ENCODE results near the gene MVB12B.

The MVB12B gene

DNA sequence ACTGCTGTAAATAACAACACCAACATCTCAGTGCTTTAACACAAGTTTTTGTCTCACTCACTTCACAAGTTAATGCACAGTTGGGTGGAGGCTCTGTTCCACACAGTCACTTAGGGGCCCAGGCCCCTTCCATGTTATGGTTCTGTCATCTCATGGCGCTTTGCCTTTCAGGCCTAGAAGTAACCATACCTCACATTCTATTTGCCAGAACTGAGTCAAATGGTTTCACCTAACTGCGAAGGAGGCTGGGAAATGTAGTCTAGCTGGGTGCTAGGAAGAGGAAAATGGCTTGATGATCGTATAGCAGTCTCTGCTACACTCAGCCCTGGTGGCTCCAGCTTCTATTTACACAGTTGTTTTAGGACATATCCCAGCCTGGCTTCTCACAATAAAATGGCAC, 23.1 kb upstream of the MVB12B start:
- DNase-seq (ENCODE audit: low read depth) = no peak

DNA sequence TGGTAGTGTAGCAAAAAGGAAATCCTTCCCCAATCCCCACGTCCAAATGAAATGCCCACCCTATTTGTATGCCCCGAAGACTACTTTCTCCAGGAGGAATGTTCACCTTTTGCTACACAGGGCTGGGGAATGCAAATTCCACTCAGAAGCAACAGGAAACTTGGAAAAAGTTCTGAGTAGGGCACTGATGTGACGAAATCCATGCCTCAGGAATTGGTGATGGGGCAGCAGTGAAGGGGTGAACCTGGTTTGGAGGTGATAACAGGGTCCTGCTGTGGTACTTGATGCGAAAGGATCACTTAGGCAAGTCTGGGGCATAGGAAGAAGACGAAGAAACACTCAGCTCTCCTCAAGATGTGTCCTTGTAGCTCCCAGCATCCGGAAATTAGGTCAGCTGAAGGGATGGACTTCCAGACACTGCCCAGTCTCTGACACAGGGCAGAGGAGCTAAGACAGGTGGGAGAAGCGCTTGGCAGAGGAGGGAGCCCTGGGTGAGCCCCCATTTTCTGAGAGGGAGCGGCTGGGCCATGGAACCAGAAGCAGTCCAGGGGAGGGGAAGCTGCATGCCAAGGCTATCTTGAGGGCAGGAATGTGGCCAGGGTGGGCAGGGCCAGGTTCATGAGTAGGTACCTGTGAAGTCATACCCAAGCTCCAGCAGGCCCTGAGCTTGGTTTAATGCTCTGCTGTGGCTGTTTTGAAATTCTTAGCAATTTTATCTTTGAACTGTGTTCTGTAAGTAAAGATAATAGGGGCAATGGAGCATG, 22.2 kb upstream of the MVB12B start:
- no peak for DNase-seq (ENCODE audit: low read depth)

DNA sequence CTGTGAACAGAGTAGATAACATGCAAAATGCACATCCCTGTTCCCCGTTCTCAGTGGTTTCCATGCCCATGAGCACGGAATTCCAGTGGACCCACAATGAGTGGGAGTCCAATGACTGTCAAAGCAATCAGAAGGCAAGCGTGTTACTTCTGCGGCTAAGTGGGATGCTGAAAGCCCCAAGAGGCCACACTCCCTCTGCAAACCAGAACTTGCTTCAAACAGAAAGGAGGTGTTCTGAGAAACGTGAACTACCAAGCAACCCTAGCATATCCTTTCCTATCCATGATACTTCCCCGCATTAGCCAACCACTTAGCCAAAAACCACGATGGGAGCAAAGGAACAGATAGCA, 21.7 kb upstream of the MVB12B start:
- no peak for DNase-seq (ENCODE audit: low read depth)

DNA sequence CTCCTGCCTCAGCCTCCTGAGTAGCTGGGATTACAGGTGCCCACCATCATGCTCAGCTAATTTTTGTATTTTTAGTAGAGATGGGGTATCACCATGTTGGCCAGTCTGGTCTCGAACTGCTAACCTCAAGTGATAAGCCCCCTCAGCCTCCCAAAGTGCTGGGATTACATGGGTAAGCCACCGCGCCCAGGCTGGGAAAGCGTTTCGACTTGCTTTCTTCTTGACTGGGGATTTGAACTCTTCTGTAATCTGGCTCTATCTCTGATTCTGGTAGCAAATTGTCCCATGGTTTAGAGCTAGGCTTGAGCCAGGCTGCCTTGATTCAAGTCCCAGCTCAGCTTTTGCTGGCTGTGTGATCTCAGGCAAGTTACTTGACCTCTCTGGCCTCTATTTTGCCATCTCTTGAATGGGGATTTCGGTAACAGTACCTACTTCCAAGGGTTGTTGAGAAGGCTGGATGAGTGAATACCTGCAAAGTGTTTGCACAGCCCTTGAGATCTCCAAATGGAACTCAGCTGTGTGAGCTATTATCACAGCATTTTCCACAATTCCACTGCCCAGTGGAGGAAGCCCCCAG, 20.5 kb upstream of the MVB12B start:
- no peak for DNase-seq (ENCODE audit: low read depth)

DNA sequence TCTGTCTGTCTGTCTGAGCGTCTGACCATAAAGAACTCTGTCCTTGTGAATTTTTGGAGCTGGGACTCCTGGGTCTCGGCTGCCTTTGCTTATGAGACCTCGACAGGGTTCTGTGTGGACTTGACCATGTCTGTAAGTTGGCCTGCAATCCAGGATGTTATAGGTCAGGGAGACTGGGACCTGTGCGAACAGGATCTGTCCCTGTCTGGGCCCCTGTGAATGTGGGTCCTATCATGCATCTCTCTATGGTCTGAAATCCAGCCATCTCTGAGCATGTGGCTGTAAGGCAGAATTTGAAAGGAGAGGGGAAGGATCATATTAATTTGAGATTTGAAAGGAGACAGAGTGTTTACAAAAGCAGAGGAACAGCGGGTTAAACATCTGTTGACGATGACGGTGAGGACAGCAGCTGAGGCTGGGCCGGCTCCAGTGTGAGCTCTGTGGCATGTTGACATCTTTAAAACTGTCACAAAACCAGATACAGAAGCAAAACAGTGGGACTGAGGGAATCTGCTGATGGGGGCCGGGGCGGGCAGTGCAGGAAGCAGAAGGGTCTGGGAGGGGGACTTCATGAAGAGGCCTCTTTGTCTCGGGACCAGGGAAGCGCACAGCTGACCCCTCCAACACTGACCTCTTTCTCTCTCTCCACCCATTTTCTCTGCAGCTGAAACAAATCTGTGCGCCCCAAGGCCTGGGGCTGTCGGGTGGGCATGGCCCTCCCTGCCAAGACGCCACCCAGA, 19.1 kb upstream of the MVB12B start:
- DNase-seq (ENCODE audit: low read depth) = no peak

DNA sequence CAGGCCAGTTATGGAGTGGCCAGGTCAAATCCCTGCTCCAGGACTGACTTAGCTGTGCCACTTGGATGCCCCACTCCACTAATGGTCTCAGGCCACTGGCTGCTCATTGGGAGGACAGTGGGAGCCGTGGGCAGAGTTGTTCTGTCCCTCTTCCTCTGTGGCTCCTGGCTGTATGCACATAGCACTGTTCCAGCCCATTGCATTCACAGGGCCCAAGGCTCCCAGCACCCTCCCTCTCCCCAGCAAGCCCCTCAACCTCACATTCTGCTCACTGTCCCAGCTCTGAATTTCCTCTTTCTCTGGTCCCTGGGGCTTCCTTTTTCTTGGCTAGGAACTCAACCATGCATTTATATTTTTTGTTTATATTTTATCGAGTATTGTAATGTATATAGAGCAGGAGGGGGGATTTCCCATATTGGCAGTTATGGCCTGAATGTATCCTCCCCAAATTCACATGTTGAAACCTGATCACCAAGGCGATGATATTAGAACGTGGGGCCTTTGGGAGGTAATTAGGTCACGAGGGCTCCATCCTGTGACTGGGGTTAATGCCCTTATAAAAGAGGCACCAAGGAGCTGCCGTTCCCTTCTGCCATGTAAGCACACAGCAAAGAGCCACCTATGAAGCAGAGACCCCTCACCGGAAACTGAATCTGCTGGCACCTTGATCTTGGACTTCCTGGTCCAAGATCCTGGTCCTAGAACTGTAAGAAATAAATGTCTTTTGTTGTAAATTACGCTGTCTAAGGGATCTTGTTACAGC, 17.0 kb upstream of the MVB12B start:
- no peak for DNase-seq (ENCODE audit: low read depth)

DNA sequence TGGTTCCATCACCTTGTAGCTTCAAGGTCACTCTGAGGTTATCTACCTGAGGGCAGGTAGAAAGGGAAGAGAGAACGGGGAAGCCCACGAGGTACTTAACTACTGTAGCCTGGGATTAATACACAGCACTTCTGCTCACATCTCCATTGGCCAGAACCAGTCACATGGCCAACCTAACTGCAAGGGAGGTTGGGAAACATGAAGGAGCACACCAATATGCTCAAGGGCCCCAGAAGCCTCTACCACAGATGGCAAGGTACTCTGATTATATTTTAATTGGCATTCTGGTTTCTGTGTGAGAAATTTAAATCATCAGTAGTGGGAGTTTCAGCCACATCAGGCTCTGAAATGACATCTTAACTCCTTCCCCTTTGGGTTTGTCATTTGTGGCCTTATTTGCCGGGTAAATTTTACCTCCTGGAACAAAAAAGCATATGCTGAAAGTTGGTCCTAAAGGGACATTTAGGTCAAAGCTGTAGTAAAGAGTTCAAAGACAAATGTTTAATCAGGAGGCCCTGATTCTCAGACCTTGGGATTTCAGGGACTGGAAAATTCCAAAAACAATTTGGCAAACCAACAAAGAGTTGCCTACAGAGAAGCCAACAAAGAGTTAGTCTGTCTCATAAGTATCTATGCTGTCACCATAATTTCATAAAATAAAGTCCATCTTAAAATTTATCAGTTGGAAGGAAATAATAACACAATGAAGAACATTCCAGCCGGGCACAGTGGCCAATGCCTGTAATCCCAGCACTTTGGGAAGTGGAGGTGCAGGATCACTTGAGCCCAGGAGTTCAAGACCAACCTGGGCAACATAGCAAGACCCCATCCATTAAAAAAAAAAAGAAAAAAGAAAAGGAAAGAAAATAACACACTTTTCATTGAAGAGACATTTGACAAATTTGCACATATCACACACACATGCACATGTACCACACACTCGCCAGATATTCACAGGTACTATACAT, 13.8 kb upstream of the MVB12B start:
- no peak for DNase-seq (ENCODE audit: low read depth)

DNA sequence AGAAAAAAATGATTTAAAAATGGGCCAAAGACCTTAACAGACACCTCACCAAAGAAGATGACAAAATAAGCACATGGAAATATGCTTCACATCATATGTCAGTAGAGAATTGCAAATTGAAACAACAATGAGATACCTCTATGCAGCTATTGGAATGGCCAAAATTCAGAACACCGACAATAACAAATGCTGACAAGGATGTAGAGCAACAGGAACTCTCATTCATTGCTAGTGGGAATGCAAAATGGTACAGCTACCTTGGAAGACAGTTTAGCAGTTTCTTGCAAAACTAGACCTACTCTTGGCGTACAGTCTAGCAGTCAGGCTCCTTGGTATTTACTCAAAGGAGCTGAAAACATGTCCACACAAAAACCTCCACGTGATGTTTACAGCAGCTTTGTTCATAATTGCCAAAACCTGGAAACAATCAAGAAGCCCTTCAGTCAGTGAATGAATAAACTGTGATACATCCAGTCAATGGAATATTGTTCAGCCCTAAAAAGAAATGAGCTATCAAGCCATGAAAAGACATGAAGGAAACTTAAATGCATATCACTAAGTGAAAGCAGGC, 10.5 kb upstream of the MVB12B start:
- no peak for DNase-seq (ENCODE audit: low read depth)

DNA sequence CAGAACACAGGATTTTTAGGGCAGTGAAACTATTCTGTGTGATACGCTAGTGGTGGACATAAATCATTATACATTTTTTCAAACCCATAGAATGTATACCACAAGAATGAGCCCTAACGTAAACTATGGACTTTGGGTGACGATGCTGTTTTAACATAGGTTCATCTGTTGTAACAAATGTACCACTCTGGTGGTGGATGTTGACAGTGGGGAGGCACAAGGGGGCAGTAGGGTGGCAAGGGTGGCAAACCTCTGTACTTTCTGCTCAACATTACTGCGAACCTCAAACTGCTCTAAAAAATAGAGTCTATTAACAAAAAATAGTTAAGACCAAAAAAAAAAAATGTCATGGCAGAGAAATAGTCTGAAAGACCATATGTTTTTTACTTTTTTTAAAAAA, 9.1 kb upstream of the MVB12B start:
- no peak for DNase-seq (ENCODE audit: low read depth)

DNA sequence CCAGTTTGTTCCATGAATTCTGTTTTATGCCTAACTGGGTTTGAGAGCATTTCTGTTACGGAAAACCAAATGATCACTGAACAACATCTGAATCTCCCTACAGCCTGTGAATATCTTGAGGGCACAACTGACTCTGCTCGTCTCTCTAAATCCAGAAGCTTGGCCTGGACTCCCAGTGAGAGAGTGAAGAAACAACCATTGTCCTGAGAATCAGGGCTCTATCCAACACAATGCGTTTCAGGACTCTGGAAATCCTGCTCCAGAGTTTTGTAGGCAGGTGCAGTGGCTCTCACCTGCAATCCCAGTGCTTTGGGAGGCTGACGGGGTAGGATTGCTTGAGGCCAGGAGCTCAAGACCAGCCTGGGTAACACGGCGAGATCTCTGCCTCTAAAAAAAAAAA, 7.8 kb upstream of the MVB12B start:
- DNase-seq (ENCODE audit: low read depth) = no peak

DNA sequence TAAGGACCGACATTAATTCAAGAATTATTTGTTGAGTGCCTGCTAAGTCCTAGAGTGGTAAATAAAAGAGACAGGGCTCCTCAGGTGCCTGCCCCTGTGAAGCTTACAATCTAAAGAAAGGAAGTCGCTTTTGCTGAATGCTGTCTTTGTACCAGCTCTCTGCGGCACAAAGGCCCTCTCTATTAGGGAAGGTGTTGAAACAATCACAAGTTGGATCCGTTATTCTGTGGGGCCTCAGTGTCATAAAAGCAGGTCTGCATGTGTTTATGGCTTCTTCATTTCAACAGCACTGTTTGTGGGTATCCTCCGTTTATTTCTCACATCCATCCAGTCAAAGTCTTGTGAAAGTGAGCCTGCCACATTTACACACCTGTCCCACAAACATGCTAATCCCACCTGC, 7.0 kb upstream of the MVB12B start:
- DNase-seq (ENCODE audit: low read depth) = no peak

DNA sequence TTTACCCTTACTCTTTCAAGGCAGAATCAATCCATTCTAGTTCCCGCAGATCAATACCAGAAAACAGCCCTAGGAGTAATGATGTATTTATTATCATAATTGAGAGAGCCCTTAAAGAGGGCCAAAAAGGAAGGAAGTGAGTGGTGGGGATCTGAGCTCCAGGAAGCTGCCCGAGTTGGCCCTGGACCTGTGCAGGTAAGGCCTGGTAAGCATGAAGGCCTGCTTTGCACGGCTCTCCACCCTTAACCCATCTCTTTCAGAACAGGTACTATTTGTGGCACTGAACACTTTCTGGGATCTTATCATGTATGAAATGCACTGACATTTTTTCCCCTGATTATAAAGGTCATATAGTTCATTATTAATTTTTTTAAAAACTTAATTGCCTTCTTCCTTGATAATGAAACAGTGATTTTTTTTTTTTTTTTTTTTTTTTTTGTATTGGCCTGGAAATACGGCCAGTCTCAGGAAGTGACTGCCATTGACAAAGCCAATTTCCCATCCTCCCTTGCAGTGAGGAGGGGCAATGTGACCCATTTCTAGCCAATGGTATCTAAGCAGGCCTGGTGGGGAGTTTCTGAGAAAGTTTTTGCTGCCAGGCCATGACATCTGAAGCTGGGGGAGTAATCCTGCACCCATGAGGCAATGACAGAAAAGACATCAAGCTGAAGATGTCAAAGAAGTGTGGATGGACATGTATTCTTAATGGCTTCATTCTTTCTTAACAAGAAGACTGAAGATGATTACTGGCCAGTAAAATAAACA, 6.3 kb upstream of the MVB12B start:
- no peak for DNase-seq (ENCODE audit: low read depth)

DNA sequence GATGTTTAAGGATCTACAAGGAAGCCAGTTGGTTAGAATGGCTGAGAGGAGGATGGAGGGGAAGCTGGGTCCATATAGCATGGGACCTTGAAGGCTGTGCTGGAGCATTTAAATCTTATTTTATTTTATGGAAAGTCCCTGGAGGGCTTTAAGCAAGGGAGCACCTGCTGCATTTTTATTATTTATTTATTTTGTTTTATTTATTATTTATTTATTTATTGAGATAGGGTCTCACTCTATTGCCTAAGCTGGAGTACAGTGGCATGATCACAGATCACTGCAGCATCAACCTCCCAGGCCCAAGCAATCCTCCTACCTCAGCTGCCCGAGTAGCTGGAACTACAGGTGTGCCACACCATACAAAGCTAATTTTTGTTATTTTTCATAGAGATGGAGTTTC, 4.9 kb upstream of the MVB12B start:
- DNase-seq (ENCODE audit: low read depth) = no peak

DNA sequence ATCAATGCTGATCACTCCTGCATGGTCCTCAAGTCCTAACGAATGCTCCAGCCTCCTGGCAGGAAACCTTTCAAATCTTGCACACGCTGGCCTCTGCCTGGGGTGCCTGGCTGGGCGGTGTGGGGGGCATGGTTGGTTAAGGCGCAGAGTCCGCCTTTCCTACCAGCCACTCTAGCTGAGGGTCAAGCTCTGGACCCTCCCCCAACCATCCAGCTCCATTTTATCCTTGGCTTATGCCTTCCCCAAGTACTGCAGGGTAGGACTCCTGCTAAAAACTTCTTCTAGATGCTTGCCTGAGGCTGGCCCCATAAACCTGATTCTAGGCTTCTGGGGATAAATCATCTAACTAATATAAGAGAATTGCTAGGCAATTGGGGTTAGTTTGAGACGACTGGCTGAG, 808 bp upstream of the MVB12B start:
- DNase-seq (ENCODE audit: low read depth) = no peak

DNA sequence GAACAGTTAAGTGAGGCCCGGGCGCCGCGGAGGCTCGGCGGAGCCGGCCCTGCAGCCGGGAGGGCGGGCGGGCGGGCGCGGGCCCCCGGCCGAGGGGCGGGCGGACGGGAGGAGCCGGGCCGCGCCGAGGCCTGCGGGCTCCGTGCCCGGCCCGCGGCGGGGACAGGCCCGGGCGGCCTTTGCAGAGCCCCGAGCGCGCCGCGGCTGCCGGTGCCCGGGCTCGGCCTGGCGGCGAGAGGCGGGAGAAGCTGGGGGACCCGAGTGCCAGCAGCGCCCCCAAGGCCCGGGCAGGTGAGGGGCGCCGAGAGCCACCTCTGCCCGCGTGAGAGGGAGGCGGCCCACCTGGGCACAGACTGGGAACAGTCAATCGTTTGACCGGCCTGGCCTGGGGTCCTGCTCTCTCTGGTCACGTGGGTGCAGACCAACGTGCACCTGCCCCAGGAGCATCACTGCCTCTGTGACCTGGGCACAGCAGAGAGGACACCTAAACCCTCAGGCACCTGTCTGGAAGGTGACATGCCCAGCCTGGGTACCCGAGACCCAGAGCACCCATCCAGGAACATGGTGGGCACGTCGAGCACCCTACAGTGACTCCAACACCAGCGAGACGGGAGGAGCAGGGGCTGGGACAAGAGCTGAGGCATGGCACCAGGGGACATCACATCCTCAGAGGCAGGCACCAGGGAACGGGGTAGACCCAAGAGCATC, 531 bp downstream of the MVB12B start:
- no peak for DNase-seq (ENCODE audit: low read depth)

DNA sequence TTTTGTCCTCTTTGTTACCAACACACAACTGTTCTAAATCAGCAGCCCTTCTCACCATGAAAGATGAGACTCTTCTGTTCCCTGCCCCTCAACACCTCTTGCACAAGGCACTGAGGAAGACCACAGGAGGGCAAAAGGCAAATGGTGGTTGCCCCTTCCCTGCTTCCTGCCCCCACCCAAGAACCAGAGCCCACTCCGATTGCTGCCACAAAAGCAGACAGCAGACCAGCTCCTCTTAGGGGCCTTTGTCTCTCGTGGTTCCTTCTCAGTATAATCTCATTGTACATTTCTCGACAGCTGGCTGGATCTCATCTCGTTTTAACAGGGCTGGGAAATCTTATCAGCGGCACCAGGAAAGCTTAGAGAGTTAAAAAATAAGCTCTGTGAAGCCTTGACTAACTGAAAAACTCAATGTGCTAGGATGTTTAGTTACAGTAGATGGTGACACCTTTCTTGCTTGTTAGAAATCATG, 1.1 kb downstream of the MVB12B start:
- no peak for DNase-seq (ENCODE audit: low read depth)

DNA sequence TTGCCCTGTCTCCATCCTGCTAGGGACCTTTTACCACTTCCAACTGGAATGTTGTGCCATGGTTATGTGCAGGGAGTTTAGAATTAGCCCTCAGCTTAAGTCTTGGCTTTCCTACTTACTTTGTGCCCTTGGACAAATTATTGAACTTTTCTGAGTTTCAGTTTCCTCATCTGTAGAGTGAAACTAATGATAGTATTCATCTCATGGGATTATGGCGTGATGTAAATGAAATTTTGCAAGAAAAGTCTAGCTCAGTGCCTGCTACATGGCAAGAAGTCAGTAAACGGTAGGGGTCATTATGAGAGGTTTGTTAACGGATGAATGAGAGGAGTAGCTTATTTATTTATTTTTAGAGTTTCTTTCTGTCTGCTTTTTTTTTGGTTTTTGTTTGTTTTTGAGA, 1.8 kb downstream of the MVB12B start:
- DNase-seq (ENCODE audit: low read depth) = no peak

DNA sequence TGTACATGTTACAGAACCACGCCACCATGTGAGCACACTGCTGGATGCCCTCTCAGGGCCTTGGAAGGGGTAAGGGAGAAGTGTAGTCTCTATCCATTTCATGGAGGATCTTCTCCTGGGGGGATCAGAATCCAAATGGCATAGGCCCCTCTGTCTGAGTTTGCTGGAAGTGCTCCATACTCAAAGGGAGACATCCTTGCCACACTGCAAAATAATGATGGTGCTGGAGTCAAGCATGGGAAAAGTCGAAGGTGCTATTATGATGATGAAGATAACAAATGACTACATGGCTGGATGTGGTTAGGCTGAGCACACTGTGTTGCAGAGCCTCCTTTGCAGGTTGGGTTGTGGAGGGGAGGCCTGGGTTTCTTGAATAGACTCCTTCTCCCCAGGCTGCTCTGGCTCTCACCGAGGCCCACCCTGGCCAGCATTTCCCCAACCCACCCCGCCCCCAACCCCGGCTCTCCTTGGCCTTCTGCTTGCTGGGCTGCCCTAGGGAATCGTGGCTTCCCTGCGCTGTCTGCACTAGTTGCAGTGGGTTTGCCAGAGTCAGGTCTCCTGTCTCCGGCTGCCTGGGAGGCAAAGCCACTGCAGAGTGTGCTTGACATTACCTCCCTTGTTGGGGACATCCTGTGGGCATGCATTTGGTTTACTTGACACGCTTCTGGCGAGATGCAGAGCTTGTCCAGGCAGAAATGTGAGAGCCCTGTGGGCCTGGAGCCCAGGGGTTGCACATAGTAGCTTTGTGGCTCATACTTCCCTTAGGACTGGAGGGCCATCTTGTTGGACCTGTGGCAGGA, 3.0 kb downstream of the MVB12B start:
- DNase-seq (ENCODE audit: low read depth) = no peak

DNA sequence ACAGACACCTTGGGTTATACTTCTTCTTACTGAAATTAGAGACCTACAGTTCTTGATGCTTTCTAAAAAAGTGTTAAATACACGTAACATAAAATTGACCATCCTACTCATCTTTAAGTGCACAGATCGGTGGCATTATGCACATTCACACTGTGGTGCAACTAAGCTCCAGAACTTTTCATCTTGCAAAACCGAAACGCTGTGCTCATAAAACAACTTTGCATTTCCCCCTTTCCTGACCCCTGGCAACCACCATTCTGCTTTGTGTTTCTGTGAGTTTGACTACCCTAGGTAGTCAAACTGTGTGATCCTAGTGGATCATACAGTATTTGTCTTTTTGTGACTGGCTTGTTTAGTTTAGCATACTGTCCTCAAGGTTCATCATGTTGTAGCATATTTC, 3.9 kb downstream of the MVB12B start:
- DNase-seq (ENCODE audit: low read depth) = no peak

All from stimulated activated CD8-positive, alpha-beta memory T cell treated with anti-CD3 and anti-CD28 coated beads, Interleukin-15, amount 100 ng/mL, for 24 hours (primary cell).